ENCODE data around the gene ZCCHC2. TPM values are rescaled to one million over a fixed set of nuclear protein-coding genes. Genes with fewer than 3 reads are reported as not detected.

ZCCHC2 gene
- polyA plus RNA-seq, 3 donors = 12.7 to 18.6 (median 17.5) TPM

GRCh38 chr18:62537042-62537894 is 14.4 kb downstream of the ZCCHC2 start:
- no peak for DNase-seq

DNA sequence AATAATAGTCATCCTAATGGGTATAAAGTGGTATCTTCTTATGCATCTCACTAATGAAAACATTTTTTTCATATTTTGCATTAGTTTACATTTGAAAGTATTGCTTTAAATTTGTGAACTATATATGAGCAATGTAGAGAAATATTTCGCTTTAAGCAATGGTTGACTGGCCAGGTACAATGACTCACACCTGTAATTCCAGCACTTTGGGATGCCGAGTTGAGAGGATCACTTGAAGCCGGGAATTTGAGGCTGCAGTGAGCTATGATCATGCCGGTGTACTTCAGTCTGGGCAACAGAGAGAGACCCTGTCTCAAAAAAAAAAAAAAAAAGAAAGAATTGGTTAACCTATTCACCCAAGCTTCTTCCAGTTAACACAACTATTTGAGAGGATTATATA is 15.1 kb downstream of the ZCCHC2 start:
- no peak for DNase-seq

DNA sequence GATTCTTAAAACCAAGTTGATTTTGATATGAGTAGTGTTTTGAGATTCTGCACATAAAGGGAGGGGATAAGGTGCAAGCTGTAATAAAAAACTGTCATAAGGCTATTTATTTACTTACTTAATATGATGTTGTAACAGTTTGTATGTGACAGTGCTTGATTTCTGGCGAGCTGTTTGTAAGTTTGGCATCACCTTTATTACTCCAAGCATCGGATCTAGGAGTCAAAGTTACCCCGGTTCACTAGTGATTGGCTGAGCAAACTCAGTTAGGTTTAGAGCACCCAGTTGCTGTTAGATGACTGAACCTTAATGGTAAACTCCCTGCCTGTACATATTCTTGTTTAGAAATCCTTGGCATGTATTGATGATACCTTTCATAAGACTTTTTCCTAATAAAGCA is 16.1 kb downstream of the ZCCHC2 start:
- no peak for DNase-seq

GRCh38 chr18:62539284-62540165 is 16.7 kb downstream of the ZCCHC2 start:
- DNase-seq = no peak

- DNase-seq = no peak
Measured at GRCh38 chr18:62543021-62543420, 20.2 kb downstream of the ZCCHC2 start.

GRCh38 chr18:62545098-62545497 is 22.3 kb downstream of the ZCCHC2 start:
- no peak for DNase-seq

- DNase-seq = no peak
Measured at GRCh38 chr18:62549755-62550154, 26.9 kb downstream of the ZCCHC2 start.

GRCh38 chr18:62550746-62551145 is 27.9 kb downstream of the ZCCHC2 start:
- DNase-seq = no peak

DNA sequence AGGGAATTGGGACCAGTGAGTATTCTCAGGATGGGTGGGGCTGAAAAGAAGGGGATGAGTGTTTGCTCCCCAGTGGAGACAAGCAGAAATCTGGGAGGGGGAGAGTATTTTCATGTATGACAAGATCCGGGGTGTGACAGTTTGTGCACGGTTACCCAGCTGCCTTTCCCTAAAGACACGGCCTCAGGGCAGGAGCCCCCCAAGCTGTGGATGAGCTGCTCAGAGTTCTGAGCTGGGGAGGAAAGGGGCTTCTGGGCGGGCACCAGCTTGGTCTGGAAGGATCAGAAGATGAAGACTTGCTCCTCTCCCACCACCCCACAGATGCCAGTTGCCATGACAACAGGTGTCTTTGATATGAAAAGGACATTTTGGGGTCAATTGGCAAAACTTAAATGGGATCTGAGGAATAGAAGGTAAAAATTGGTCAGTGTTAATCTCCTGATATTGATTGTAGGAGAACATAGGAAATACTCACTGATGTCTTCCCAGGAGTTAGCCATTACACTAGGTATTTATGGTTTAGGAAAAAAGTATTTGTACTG is 29.2 kb downstream of the ZCCHC2 start:
- no peak for DNase-seq

GRCh38 chr18:62554061-62554815 is 31.4 kb downstream of the ZCCHC2 start:
- no peak for DNase-seq

DNA sequence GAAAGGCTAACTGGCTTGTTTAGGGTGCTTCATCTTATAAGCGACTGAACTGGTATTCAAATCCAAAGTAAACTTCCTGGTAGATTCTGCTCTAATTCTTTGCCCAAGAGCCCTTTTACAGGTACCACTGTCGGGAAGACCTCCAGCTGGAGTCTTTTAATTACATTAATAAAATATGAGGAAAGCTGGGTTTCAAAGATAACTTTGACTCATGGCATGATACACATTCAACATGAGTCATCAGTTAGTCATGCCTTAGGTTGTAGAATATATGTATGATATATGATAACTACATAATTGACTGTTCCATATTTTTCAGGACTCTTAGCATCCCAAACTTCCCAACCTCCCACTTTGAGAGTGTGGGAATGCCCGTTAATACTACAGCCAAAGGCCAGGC is 32.3 kb downstream of the ZCCHC2 start:
- DNase-seq = no peak

GRCh38 chr18:62556397-62556796 is 33.6 kb downstream of the ZCCHC2 start:
- DNase-seq = no peak

GRCh38 chr18:62558015-62558663 is 35.3 kb downstream of the ZCCHC2 start:
- no peak for DNase-seq

DNA sequence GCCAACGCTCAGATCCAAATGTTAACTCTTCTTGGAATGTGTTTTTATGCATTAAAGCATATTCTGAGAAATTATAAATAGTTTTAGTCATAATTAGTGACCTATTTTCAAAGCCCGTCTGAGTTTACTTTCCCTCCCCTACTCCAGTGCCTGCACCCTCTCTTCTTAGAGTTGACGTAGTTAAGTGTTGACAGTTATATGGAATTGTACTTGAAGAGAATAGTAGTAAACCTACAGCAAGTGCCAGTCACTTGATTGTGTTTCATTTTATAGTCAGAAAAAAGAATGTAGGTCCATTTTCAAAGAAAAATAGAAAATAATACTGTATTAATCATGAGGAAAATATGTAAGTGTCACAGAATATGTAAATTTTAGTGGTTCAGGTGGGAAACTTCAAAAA is 41.2 kb downstream of the ZCCHC2 start:
- DNase-seq = no peak

DNA sequence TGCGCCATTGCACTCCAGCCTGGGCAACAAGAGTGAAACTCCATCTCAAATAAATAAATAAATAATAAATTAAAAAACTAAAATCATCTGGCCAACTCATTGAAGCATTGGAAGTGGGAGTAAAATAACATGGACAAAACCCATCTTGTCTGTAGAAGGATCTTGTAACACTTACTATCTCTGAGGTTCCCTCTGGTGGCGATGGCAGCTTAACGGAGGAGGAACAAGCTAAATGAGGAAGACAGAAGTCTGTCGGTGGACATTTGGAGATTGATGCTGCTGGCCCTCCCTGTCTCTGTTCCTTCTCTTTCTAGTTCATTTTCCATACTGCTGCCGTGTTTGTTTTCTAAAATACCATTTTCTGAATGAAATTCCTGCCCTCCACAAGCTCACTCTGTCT is 43.4 kb downstream of the ZCCHC2 start:
- no peak for DNase-seq

- no peak for DNase-seq
Measured at GRCh38 chr18:62566818-62567217, 44.0 kb downstream of the ZCCHC2 start.

GRCh38 chr18:62569081-62569655 is 46.3 kb downstream of the ZCCHC2 start:
- no peak for DNase-seq

DNA sequence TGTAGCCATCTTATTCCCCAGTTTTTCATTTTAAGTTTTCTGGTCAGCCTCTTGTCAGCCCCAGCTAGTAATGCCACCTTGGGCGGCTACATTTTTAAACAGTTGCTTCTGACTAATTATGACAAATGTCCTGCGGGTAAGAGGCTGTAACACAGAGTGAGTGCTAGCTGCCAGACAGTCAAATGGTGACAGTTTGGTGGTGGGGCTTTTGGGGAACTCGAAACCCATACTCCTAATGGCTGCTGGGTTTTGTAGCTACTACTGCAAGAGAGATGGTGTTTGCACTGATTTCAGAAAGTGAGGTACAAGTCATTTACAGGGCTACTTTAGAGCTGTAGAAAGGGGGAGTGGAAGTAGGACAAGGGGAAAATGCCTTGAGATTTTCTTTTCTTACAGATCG is 48.2 kb downstream of the ZCCHC2 start:
- DNase-seq = no peak

DNA sequence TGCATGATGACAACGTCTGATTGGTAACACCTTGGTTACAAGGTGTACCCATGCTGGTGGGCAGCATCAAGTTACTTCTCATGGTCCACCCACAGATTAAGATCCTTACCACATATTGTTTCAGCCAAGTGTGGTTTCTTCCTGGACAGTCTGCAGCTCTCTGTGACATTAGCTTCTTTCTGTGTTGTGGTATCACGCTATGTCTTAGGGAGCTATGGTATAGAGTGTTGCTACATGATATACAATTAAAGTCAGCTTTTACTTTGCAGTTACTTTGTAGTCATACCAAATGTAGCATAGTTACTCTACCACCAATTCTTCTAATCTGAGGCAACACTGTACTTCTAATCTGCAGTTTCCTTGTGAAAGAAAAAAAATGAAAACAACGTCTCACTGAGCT is 48.8 kb downstream of the ZCCHC2 start:
- no peak for DNase-seq

- DNase-seq = no peak
Measured at GRCh38 chr18:62572456-62572855, 49.6 kb downstream of the ZCCHC2 start.

- DNase-seq = no peak
Measured at GRCh38 chr18:62574776-62575175, 52.0 kb downstream of the ZCCHC2 start.

All from renal pelvis (tissue), 4 donors.